Fibroblast of lung (primary cell): Measurements from ENCODE around the gene LCN15. TPM values are rescaled to one million over a fixed set of nuclear protein-coding genes. Genes with fewer than 3 reads are reported as not detected.
A peak's percentile ranks its signal among the peaks of the same experiment; 100 is the strongest.

Source experiments
- DNase-seq, 2 donors: peaks; one replicate each; pipeline versions ENCODE4 v3.0.0 to v3.0.0-alpha.2; 2010; ENCODE audit warnings: low read depth in 2 of 2
- H2AFZ ChIP-seq: 2 replicates; pipeline ENCODE4 v1.5.1; 2012; ENCODE audit warnings: low read length, control low read depth, inconsistent platforms
- H3K27ac ChIP-seq: 2 replicates; pipeline ENCODE4 v1.5.1; 2011; ENCODE audit warnings: low read length, control low read depth; ENCODE audit not compliant: insufficient read depth
- H3K27me3 ChIP-seq: 2 replicates; pipeline ENCODE4 v1.5.1; 2011; ENCODE audit warnings: mild to moderate bottlenecking, low read length; ENCODE audit not compliant: control insufficient read depth, insufficient read depth
- H3K36me3 ChIP-seq: 2 replicates; pipeline ENCODE4 v1.5.1; 2011; ENCODE audit warnings: low read length; ENCODE audit not compliant: control insufficient read depth, insufficient read depth
- H3K4me1 ChIP-seq: 2 replicates; pipeline ENCODE4 v1.5.1; 2011; ENCODE audit warnings: low read length; ENCODE audit not compliant: control insufficient read depth, insufficient read depth; ENCODE audit errors: extremely low read depth
- H3K4me2 ChIP-seq: 2 replicates; pipeline ENCODE4 v1.5.1; 2011; ENCODE audit warnings: low read length, control low read depth; ENCODE audit not compliant: insufficient read depth; ENCODE audit errors: extremely low read depth
- H3K4me3 ChIP-seq, 4 experiments: fragments of 200-600 bp in 1 of 4; sonication (generic) in 1 of 4; replicated peaks in 1 of 4; 2 replicates each; pipeline ENCODE4 v1.5.1; 2011 to 2016; ENCODE audit warnings: low read length in 4 of 4, low read depth in 3 of 4, mild to moderate bottlenecking in 3 of 4, control low read depth in 2 of 4, inconsistent platforms in 1 of 4, mixed read lengths in 1 of 4; ENCODE audit not compliant: insufficient read depth in 1 of 4; ENCODE audit errors: control extremely low read depth in 1 of 4
- H3K79me2 ChIP-seq: 2 replicates; pipeline ENCODE4 v1.5.1; 2012; ENCODE audit warnings: mild to moderate bottlenecking, low read length, inconsistent platforms; ENCODE audit not compliant: control insufficient read depth, insufficient read depth
- H3K9ac ChIP-seq: 2 replicates; pipeline ENCODE4 v1.5.1; 2011; ENCODE audit warnings: mild to moderate bottlenecking, low read length, control low read depth; ENCODE audit not compliant: insufficient read depth
- H3K9me3 ChIP-seq: 2 replicates; pipeline ENCODE4 v1.5.1; 2012; ENCODE audit warnings: low read depth, low read length; ENCODE audit not compliant: control insufficient read depth, insufficient read depth
- H4K20me1 ChIP-seq: 2 replicates; pipeline ENCODE4 v1.5.1; 2011; ENCODE audit warnings: low read length; ENCODE audit not compliant: control insufficient read depth, insufficient read depth; ENCODE audit errors: extremely low read depth
- CTCF ChIP-seq, 2 donors: IDR thresholded peaks in 1 of 2; conservative IDR thresholded peaks in 1 of 2; 1 replicate in 1 of 2; 2 replicates in 1 of 2; pipeline ENCODE4 v1.5.1; 2011 to 2012; ENCODE audit warnings: low read length in 2 of 2, control low read depth in 1 of 2, inconsistent platforms in 1 of 2, low read depth in 1 of 2, mild to moderate bottlenecking in 1 of 2
- EZH2 ChIP-seq: IDR thresholded peaks from 2 replicates; pipeline ENCODE4 v1.5.1; 2012; ENCODE audit warnings: low read length, control low read depth, mild to moderate bottlenecking; ENCODE audit errors: missing control alignments
- polyA plus RNA-seq, 2 donors: library from polyadenylated mRNA; depleted of rRNA in 1 of 2; stranded (reverse) in 1 of 2; unstranded in 1 of 2; fragments of >200 nt; gene quantifications; 2 replicates each; pipeline ENCODE4 v1.2.1, GENCODE V29; 2011 to 2012; ENCODE audit warnings: missing spikeins in 1 of 2
- total RNA-seq: library from RNA; depleted of rRNA; stranded (reverse); fragments of >200 nt; gene quantifications from 2 replicates; pipeline ENCODE4 v1.2.1, GENCODE V29; 2014

LCN15 gene
- total and polyA plus RNA-seq, 2 donors (not counting 1 experiment from before 2014, with no cell fraction given) = not detected

GRCh38 chr9:136765041-136765440, 723 bp upstream of the LCN15 start:
- no peak for DNase-seq
- H4K20me1 ChIP-seq = no peaks in the 10 kb centered on the region
- H3K4me3 ChIP-seq = no peak overlapping the region
- no peak overlapping the region for H3K27ac ChIP-seq
- H3K9me3 ChIP-seq = no peaks in the 10 kb centered on the region
- no peak overlapping the region for H3K9ac ChIP-seq
- no peaks in the 10 kb centered on the region for H3K4me1 ChIP-seq
- no peaks in the 10 kb centered on the region for H3K79me2 ChIP-seq
- no peak overlapping the region for H2AFZ ChIP-seq
- peaks cover 8% of the 10 kb centered on the region for H3K27me3 ChIP-seq
- no peak for TF ChIP-seq CTCF (conservative IDR thresholded peaks at IDR 0.05 in 1 of 2, IDR thresholded peaks at IDR 0.05 in 1 of 2; ENCODE audit: low read depth in 1 of 2, low read length in 2 of 2)
- TF ChIP-seq EZH2 = no peak
- no peak overlapping the region for H3K4me2 ChIP-seq
- H3K36me3 ChIP-seq = no peaks in the 10 kb centered on the region

GRCh38 chr9:136763649-136764035, 676 bp downstream of the LCN15 start:
- H4K20me1 ChIP-seq = no peaks in the 10 kb centered on the region
- H3K4me2 ChIP-seq = no peak overlapping the region
- no peak for DNase-seq
- no peaks in the 10 kb centered on the region for H3K36me3 ChIP-seq
- no peak overlapping the region for H3K9ac ChIP-seq
- H2AFZ ChIP-seq = no peak overlapping the region
- TF ChIP-seq CTCF (conservative IDR thresholded peaks at IDR 0.05 in 1 of 2, IDR thresholded peaks at IDR 0.05 in 1 of 2; ENCODE audit: low read depth in 1 of 2, low read length in 2 of 2) (no peak), EZH2 (no peak)
- no peak overlapping the region for H3K4me3 ChIP-seq
- no peaks in the 10 kb centered on the region for H3K9me3 ChIP-seq
- H3K79me2 ChIP-seq = no peaks in the 10 kb centered on the region
- no peaks in the 10 kb centered on the region for H3K4me1 ChIP-seq
- H3K27me3 ChIP-seq = peaks cover 8% of the 10 kb centered on the region
- H3K27ac ChIP-seq = no peak overlapping the region

- Histone ChIP-seq H3K36me3 (no peaks in the 10 kb centered on the region), H3K9ac (no peak overlapping the region), H3K4me1 (no peaks in the 10 kb centered on the region), H3K4me2 (no peak overlapping the region), H2AFZ (no peak overlapping the region), H3K9me3 (no peaks in the 10 kb centered on the region), H3K27ac (no peak overlapping the region), H3K79me2 (no peaks in the 10 kb centered on the region), H3K27me3 (peaks cover 7% of the 10 kb centered on the region), H3K4me3 (no peak overlapping the region), H4K20me1 (no peaks in the 10 kb centered on the region)
- peak; percentile 13 to 20 for DNase-seq
- TF ChIP-seq CTCF (conservative IDR thresholded peaks at IDR 0.05 in 1 of 2, IDR thresholded peaks at IDR 0.05 in 1 of 2; ENCODE audit: low read depth in 1 of 2, low read length in 2 of 2) = no peak
- no peak for TF ChIP-seq EZH2
These were observed 1.2 kb downstream of the LCN15 start for GRCh38 chr9:136762915-136763648.
